Panc1 (cell line): Measurements from ENCODE around the gene CAV1. TPM values are rescaled to one million over a fixed set of nuclear protein-coding genes. Genes with fewer than 3 reads are reported as not detected.
"Not testable (repeated sequence)": the region's sequence is repeated elsewhere in the genome, so short reads cannot be mapped to it uniquely, and the experiment has no call there.

Experiments
- ATAC-seq: fragments of 200-7000 bp; cut with Tn5 transposase; 2 replicates; pipeline ENCODE4 v1.9.1; 2020; ENCODE audit warnings: mild to moderate bottlenecking, moderate library complexity
- BruUV-seq: library from RNA; stranded (reverse); fragments of 400-500 nt; replicated peaks from 2 replicates; lab custom pipeline; 2021; lab: Mats Ljungman, UMichigan
- CTCF ChIA-PET: fragments of 300-600 bp; sonication (Branson Sonifier 250); formaldehyde crosslinking; loops from one replicate; lab custom pipeline; 2022; ENCODE audit warnings: antibody characterized with exemption; lab: Charles Lee
- POLR2A ChIA-PET: fragments of 300-600 bp; sonication (Branson Sonifier 250); formaldehyde crosslinking; loops from one replicate; lab custom pipeline; 2022; ENCODE audit warnings: antibody characterized with exemption; lab: Charles Lee
- DNase-seq: peaks from one replicate; pipeline ENCODE4 v3.0.0-alpha.2; 2010; ENCODE audit warnings: low read depth, low spot score
- H3K27ac ChIP-seq: 2 replicates; pipeline ENCODE4 v1.5.1; 2011; ENCODE audit warnings: mild to moderate bottlenecking, low read length, inconsistent platforms
- H3K27me3 ChIP-seq: fragments of 200-500 bp; sonication (Bioruptor generic); 2 replicates; pipeline ENCODE4 v1.6.0; 2014; ENCODE audit warnings: low read length, inconsistent platforms; ENCODE audit not compliant: control insufficient read depth, insufficient read depth
- H3K36me3 ChIP-seq: fragments of 200-500 bp; sonication (Bioruptor generic); 2 replicates; pipeline ENCODE4 v1.5.1; 2014; ENCODE audit warnings: inconsistent platforms, mild to moderate bottlenecking, low read length, moderate library complexity; ENCODE audit not compliant: control insufficient read depth, insufficient read depth
- H3K4me1 ChIP-seq: 2 replicates; pipeline ENCODE4 v1.5.1; 2011; ENCODE audit warnings: inconsistent platforms, mild to moderate bottlenecking, low read length, moderate library complexity; ENCODE audit not compliant: control insufficient read depth, insufficient read depth
- H3K4me3 ChIP-seq, 2 experiments: 2 replicates each; pipeline ENCODE4 v1.5.1; 2011 to 2012; ENCODE audit warnings: low read depth in 2 of 2, low read length in 2 of 2, mild to moderate bottlenecking in 2 of 2, inconsistent platforms in 1 of 2, moderate library complexity in 1 of 2
- H3K9me3 ChIP-seq: fragments of 200-500 bp; sonication (Bioruptor generic); 2 replicates; pipeline ENCODE4 v1.5.1; 2014; ENCODE audit warnings: low read depth, mild to moderate bottlenecking, inconsistent platforms, low read length, moderate library complexity; ENCODE audit not compliant: control insufficient read depth, insufficient read depth
- POLR2AphosphoS5 ChIP-seq: IDR thresholded peaks from 2 replicates; pipeline ENCODE4 v1.6.1; 2012; ENCODE audit warnings: mild to moderate bottlenecking, low read depth, low read length, moderate library complexity
- SIN3A ChIP-seq: IDR thresholded peaks from 2 replicates; pipeline ENCODE4 v1.6.1; 2012; ENCODE audit warnings: low read depth, mild to moderate bottlenecking, low read length, moderate library complexity, borderline replicate concordance; ENCODE audit not compliant: insufficient read depth
- TCF7L2 ChIP-seq: IDR thresholded peaks from 2 replicates; pipeline ENCODE4 v1.6.1; 2011; ENCODE audit warnings: mild to moderate bottlenecking, low read depth, low read length, inconsistent platforms
- in situ Hi-C: cut with HindIII; loops from 2 replicates; pipeline ENCODE4 v1.10.0; 2016; ENCODE audit warnings: low sequenced_read_pairs, low pct_unique_long_range_greater_than_20kb
- intact Hi-C: fragments of 100-400 bp; cut with micrococcal nuclease; formaldehyde crosslinking; loops from one replicate; pipeline ENCODE4 v1.10.0; 2022; ENCODE audit not compliant: unreplicated experiment
- total RNA-seq: library from RNA; stranded (reverse); gene quantifications from one replicate; pipeline ENCODE4 v1.2.1, GENCODE V29; 2021; ENCODE audit not compliant: unreplicated experiment
- TF ChIP-seq, protein P1 (sequence below): fragments of 450-650 bp; IDR thresholded peaks from 2 replicates; pipeline ENCODE4 v1.5.1; 2017; ENCODE audit warnings: mild to moderate bottlenecking
- TF ChIP-seq, protein P2 (sequence below), 2 experiments: IDR thresholded peaks; 2 replicates each; pipeline ENCODE4 v1.6.1; 2011 to 2012; ENCODE audit warnings: low read depth in 2 of 2, control low read depth in 1 of 2, low read length in 1 of 2, mild to moderate bottlenecking in 1 of 2, moderate library complexity in 1 of 2; ENCODE audit not compliant: insufficient read depth in 1 of 2

The CAV1 gene
- total RNA-seq, 1 experiment from 2014 or later, result 496 TPM

- intact Hi-C loops (no loop called here), in situ Hi-C loops (no loop called here)
- BruUV-seq, result no TSS peak
- Histone ChIP-seq H3K9me3 (no peaks in the 10 kb centered on the region), H3K27ac (peak overlapping the region; percentile 7; the same call in 1 of the 2 replicates), H3K4me1 (peaks cover 10% of the 10 kb centered on the region), H3K27me3 (no peaks in the 10 kb centered on the region), H3K36me3 (no peaks in the 10 kb centered on the region; the same call in 1 of the 2 replicates), H3K4me3 (no peak overlapping the region)
- ATAC-seq (peak; percentile 42; the same call in 1 of the 2 replicates), DNase-seq (no peak)
- ChIA-PET CTCF (no interaction called here), POLR2A (no interaction called here)
- TF ChIP-seq, protein P1, sequence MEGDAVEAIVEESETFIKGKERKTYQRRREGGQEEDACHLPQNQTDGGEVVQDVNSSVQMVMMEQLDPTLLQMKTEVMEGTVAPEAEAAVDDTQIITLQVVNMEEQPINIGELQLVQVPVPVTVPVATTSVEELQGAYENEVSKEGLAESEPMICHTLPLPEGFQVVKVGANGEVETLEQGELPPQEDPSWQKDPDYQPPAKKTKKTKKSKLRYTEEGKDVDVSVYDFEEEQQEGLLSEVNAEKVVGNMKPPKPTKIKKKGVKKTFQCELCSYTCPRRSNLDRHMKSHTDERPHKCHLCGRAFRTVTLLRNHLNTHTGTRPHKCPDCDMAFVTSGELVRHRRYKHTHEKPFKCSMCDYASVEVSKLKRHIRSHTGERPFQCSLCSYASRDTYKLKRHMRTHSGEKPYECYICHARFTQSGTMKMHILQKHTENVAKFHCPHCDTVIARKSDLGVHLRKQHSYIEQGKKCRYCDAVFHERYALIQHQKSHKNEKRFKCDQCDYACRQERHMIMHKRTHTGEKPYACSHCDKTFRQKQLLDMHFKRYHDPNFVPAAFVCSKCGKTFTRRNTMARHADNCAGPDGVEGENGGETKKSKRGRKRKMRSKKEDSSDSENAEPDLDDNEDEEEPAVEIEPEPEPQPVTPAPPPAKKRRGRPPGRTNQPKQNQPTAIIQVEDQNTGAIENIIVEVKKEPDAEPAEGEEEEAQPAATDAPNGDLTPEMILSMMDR, result no peak
- TF ChIP-seq SIN3A, result no peak
- TF ChIP-seq TCF7L2, result no peak
- TF ChIP-seq, protein P2, sequence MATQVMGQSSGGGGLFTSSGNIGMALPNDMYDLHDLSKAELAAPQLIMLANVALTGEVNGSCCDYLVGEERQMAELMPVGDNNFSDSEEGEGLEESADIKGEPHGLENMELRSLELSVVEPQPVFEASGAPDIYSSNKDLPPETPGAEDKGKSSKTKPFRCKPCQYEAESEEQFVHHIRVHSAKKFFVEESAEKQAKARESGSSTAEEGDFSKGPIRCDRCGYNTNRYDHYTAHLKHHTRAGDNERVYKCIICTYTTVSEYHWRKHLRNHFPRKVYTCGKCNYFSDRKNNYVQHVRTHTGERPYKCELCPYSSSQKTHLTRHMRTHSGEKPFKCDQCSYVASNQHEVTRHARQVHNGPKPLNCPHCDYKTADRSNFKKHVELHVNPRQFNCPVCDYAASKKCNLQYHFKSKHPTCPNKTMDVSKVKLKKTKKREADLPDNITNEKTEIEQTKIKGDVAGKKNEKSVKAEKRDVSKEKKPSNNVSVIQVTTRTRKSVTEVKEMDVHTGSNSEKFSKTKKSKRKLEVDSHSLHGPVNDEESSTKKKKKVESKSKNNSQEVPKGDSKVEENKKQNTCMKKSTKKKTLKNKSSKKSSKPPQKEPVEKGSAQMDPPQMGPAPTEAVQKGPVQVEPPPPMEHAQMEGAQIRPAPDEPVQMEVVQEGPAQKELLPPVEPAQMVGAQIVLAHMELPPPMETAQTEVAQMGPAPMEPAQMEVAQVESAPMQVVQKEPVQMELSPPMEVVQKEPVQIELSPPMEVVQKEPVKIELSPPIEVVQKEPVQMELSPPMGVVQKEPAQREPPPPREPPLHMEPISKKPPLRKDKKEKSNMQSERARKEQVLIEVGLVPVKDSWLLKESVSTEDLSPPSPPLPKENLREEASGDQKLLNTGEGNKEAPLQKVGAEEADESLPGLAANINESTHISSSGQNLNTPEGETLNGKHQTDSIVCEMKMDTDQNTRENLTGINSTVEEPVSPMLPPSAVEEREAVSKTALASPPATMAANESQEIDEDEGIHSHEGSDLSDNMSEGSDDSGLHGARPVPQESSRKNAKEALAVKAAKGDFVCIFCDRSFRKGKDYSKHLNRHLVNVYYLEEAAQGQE (IDR thresholded peaks at IDR 0.05; ENCODE audit: insufficient read depth in 1 of 2, low read depth in 2 of 2, low read length in 1 of 2), result no peak
- no peak for TF ChIP-seq POLR2AphosphoS5
Measured at GRCh38 chr7:116478834-116479233, 46.0 kb upstream of the CAV1 start.

GRCh38 chr7:116483271-116483942, 41.4 kb upstream of the CAV1 start:
- peaks cover 7% of the 10 kb centered on the region for H3K4me1 ChIP-seq
- no peak overlapping the region for H3K4me3 ChIP-seq
- H3K27ac ChIP-seq, result peak overlapping the region; percentile 49
- DNase-seq, result no peak
- CTCF ChIA-PET, result no interaction called here
- H3K36me3 ChIP-seq, result no peaks in the 10 kb centered on the region; the same call in 1 of the 2 replicates
- no peaks in the 10 kb centered on the region for H3K9me3 ChIP-seq
- BruUV-seq, result no TSS peak
- intact Hi-C loops (no loop called here), in situ Hi-C loops (no loop called here)
- POLR2A ChIA-PET, result no interaction called here
- TF ChIP-seq POLR2AphosphoS5 (no peak), TCF7L2 (no peak), SIN3A (no peak)
- TF ChIP-seq, protein P2 (IDR thresholded peaks at IDR 0.05; ENCODE audit: insufficient read depth in 1 of 2, low read depth in 2 of 2, low read length in 1 of 2), result no peak
- TF ChIP-seq, protein P1, result no peak
- no peak for ATAC-seq
- no peaks in the 10 kb centered on the region for H3K27me3 ChIP-seq

DNA sequence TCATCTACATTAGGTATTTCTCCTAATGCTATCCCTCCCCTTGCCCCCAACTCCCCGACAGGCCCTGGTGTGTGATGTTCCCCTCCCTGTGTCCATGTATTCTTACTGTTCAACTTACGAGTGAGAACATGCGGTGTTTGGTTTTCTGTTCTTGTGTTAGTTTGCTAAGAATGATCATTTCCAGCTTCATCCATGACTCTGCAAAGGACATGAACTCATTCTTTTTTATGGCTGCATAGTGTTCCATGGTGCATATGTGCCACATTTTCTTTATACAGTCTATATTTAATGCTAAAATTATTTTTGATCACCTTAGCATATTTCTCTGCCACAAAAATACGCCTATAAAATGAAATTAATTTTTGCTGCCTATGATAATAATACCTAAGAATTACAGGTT, 40.4 kb upstream of the CAV1 start:
- POLR2A ChIA-PET, result interaction anchor here (0.6 kb wide), 2 partner anchors 274 to 308 kb away, joined by 3 to 5 read pairs; no protein-coding TSS in a partner anchor
- ATAC-seq, H3K36me3 ChIP-seq, H3K4me1 ChIP-seq, intact Hi-C loops, BruUV-seq, in situ Hi-C loops, CTCF ChIA-PET, DNase-seq, H3K27me3 ChIP-seq, H3K4me3 ChIP-seq, H3K9me3 ChIP-seq, H3K27ac ChIP-seq: not testable (repeated sequence)
